H1 (cell line): ENCODE results near the gene CIDEA. TPM values are rescaled to one million over a fixed set of nuclear protein-coding genes. Genes with fewer than 3 reads are reported as not detected.

Experiments
- CTCF ChIA-PET: fragments of 300-600 bp; sonication (Branson Sonifier 250); formaldehyde crosslinking; loops from one replicate; lab custom pipeline; 2021; ENCODE audit not compliant: partially characterized antibody; lab: Charles Lee
- POLR2A ChIA-PET: fragments of 300-600 bp; sonication (Branson Sonifier 250); formaldehyde crosslinking; loops from one replicate; lab custom pipeline; 2021; ENCODE audit warnings: inconsistent platforms; ENCODE audit not compliant: partially characterized antibody; lab: Charles Lee
- DNase-seq, 2 experiments: peaks; one replicate each; pipeline versions ENCODE4 v3.0.0 to v3.0.0-alpha.2; 2010 to 2022; ENCODE audit warnings: low spot score in 2 of 2, low read depth in 1 of 2, mixed read lengths in 1 of 2
- FAIRE-seq: peaks from 2 replicates; lab custom pipeline; 2011; peaks lifted over from hg19 to GRCh38; lab: Jason Lieb, UNC
- H2AFZ ChIP-seq: 2 replicates; pipeline ENCODE4 v1.8.1; 2012; ENCODE audit warnings: low read length, inconsistent platforms
- H2AK5ac ChIP-seq: 2 replicates; pipeline ENCODE4 v1.6.1; 2013; ENCODE audit warnings: low read depth, low read length
- H2BK120ac ChIP-seq: replicated peaks from 2 replicates; pipeline ENCODE3; 2013; ENCODE audit warnings: low read depth, low read length, inconsistent platforms
- H2BK12ac ChIP-seq: 2 replicates; pipeline ENCODE4 v1.6.1; 2013; ENCODE audit warnings: low read depth, low read length
- H2BK15ac ChIP-seq: 2 replicates; pipeline ENCODE4 v1.6.1; 2013; ENCODE audit warnings: low read length
- H2BK20ac ChIP-seq: 2 replicates; pipeline ENCODE4 v1.6.1; 2013; ENCODE audit warnings: low read length
- H2BK5ac ChIP-seq: 2 replicates; pipeline ENCODE4 v1.6.1; 2013; ENCODE audit warnings: low read depth, low read length
- H3K14ac ChIP-seq: 2 replicates; pipeline ENCODE4 v1.6.1; 2013; ENCODE audit warnings: inconsistent platforms; ENCODE audit not compliant: insufficient read length
- H3K18ac ChIP-seq: 2 replicates; pipeline ENCODE4 v1.6.1; 2013; ENCODE audit warnings: low read length; ENCODE audit errors: extremely low read depth
- H3K23ac ChIP-seq: 2 replicates; pipeline ENCODE4 v1.6.1; 2013; ENCODE audit warnings: inconsistent platforms; ENCODE audit not compliant: insufficient read length
- H3K23me2 ChIP-seq: 2 replicates; pipeline ENCODE4 v1.6.1; 2013; ENCODE audit warnings: low read depth, low read length
- H3K27ac ChIP-seq: 2 replicates; pipeline ENCODE4 v1.6.1; 2011; ENCODE audit warnings: low read depth, low read length, inconsistent platforms
- H3K27me3 ChIP-seq, 4 experiments: replicated peaks in 1 of 4; 1 replicate in 1 of 4; 2 replicates in 3 of 4; pipeline versions ENCODE4 v1.6.1 to v1.8.1; 2011 to 2013; ENCODE audit warnings: low read length in 3 of 4, mild to moderate bottlenecking in 3 of 4, inconsistent platforms in 2 of 4, mixed read lengths in 2 of 4, moderate library complexity in 1 of 4; ENCODE audit not compliant: control insufficient read depth in 3 of 4, insufficient read depth in 3 of 4; ENCODE audit errors: extremely low read depth in 1 of 4
- H3K36me3 ChIP-seq, 4 experiments: 2 replicates each; pipeline versions ENCODE4 v1.6.1 to v1.8.1; 2011 to 2013; ENCODE audit warnings: mild to moderate bottlenecking in 4 of 4, low read length in 3 of 4, moderate library complexity in 2 of 4, control low read depth in 1 of 4, inconsistent platforms in 1 of 4; ENCODE audit not compliant: insufficient read depth in 4 of 4, control insufficient read depth in 2 of 4
- H3K4ac ChIP-seq: replicated peaks from 2 replicates; pipeline ENCODE3; 2013; ENCODE audit warnings: low read length, low read depth, mixed read lengths, inconsistent platforms; ENCODE audit not compliant: insufficient read length
- H3K4me1 ChIP-seq, 4 experiments: replicated peaks in 1 of 4; 1 replicate in 1 of 4; 2 replicates in 3 of 4; pipeline versions ENCODE4 v1.6.1 to v1.8.1; 2011 to 2013; ENCODE audit warnings: low read length in 3 of 4, inconsistent platforms in 2 of 4, mixed read lengths in 1 of 4; ENCODE audit not compliant: insufficient read depth in 4 of 4, control insufficient read depth in 3 of 4
- H3K4me2 ChIP-seq, 2 experiments: 2 replicates each; pipeline versions ENCODE4 v1.6.1 to v1.8.1; 2011 to 2013; ENCODE audit warnings: low read depth in 2 of 2, low read length in 2 of 2, control low read depth in 1 of 2, inconsistent platforms in 1 of 2, mild to moderate bottlenecking in 1 of 2; ENCODE audit not compliant: insufficient read depth in 1 of 2
- H3K4me3 ChIP-seq, 4 experiments: fragments of 200-600, 300-600 bp in 1 of 4; sonication (generic), shearing (Covaris generic), sonication (Bioruptor Twin) in 1 of 4; 2 replicates each; pipeline versions ENCODE4 v1.5.1 to v1.8.1; 2011 to 2016; ENCODE audit warnings: low read length in 4 of 4, low read depth in 3 of 4, control low read depth in 2 of 4, inconsistent platforms in 2 of 4, mild to moderate bottlenecking in 2 of 4, mixed read lengths in 1 of 4, moderate library complexity in 1 of 4; ENCODE audit not compliant: insufficient read depth in 2 of 4; ENCODE audit errors: extremely low read depth in 1 of 4
- H3K56ac ChIP-seq: replicated peaks from 2 replicates; pipeline ENCODE3; 2013; ENCODE audit warnings: low read depth, mild to moderate bottlenecking, mixed read lengths, low read length, inconsistent platforms; ENCODE audit not compliant: insufficient read length
- H3K79me1 ChIP-seq: 2 replicates; pipeline ENCODE4 v1.6.1; 2013; ENCODE audit warnings: low read depth, low read length, control low read depth
- H3K79me2 ChIP-seq, 2 experiments: 2 replicates each; pipeline versions ENCODE4 v1.6.1 to v1.8.1; 2012 to 2013; ENCODE audit warnings: low read length in 2 of 2, mild to moderate bottlenecking in 2 of 2, inconsistent platforms in 1 of 2; ENCODE audit not compliant: insufficient read depth in 2 of 2, control insufficient read depth in 1 of 2
- H3K9ac ChIP-seq, 4 experiments: replicated peaks in 1 of 4; 1 replicate in 1 of 4; 2 replicates in 3 of 4; pipeline versions ENCODE4 v1.6.1 to v1.8.1; 2011 to 2013; ENCODE audit warnings: low read depth in 3 of 4, low read length in 3 of 4, control low read depth in 2 of 4, mild to moderate bottlenecking in 2 of 4, moderate library complexity in 2 of 4, inconsistent platforms in 1 of 4; ENCODE audit errors: extremely low read depth in 1 of 4
- H3K9me3 ChIP-seq, 2 experiments: 2 replicates each; pipeline versions ENCODE4 v1.6.1 to v1.8.1; 2012 to 2013; ENCODE audit warnings: mild to moderate bottlenecking in 2 of 2, moderate library complexity in 2 of 2, control low read depth in 1 of 2, inconsistent platforms in 1 of 2, low read depth in 1 of 2, low read length in 1 of 2, mixed read lengths in 1 of 2; ENCODE audit not compliant: insufficient read depth in 2 of 2
- H4K20me1 ChIP-seq, 2 experiments: replicated peaks in 1 of 2; 2 replicates each; pipeline versions ENCODE3 to v1.8.1; 2011 to 2013; ENCODE audit warnings: inconsistent platforms in 2 of 2, low read length in 2 of 2, mild to moderate bottlenecking in 1 of 2; ENCODE audit not compliant: insufficient read depth in 2 of 2, control insufficient read depth in 1 of 2
- H4K5ac ChIP-seq: 2 replicates; pipeline ENCODE4 v1.6.1; 2013; ENCODE audit warnings: low read length, low read depth, mixed read lengths, inconsistent platforms; ENCODE audit not compliant: insufficient read length
- H4K8ac ChIP-seq: 2 replicates; pipeline ENCODE4 v1.8.0; 2013; ENCODE audit warnings: mild to moderate bottlenecking, moderate library complexity, low read length, inconsistent platforms; ENCODE audit not compliant: insufficient read depth; ENCODE audit errors: extremely low read depth
- H4K91ac ChIP-seq: replicated peaks from 2 replicates; pipeline ENCODE3; 2013; ENCODE audit warnings: low read length, mixed read lengths, inconsistent platforms; ENCODE audit not compliant: insufficient read length
- ATF2 ChIP-seq: IDR thresholded peaks from 2 replicates; pipeline ENCODE4 v1.6.1; 2012; ENCODE audit warnings: low read length, inconsistent platforms
- BACH1 ChIP-seq: IDR thresholded peaks from 2 replicates; pipeline ENCODE4 v1.6.1; 2012; ENCODE audit warnings: low read length, improper control_type of control experiment
- E2F6 ChIP-seq: IDR thresholded peaks from 2 replicates; pipeline ENCODE4 v1.6.1; 2012; ENCODE audit warnings: inconsistent platforms
- HDAC2 ChIP-seq, 2 experiments: fragments of 300-600 bp in 1 of 2; sonication (generic) in 1 of 2; IDR thresholded peaks; 2 replicates each; pipeline ENCODE4 v1.6.1; 2011 to 2012; ENCODE audit warnings: low read depth in 2 of 2, low read length in 2 of 2, mild to moderate bottlenecking in 2 of 2, moderate library complexity in 2 of 2, borderline replicate concordance in 1 of 2, inconsistent platforms in 1 of 2
- MAX ChIP-seq: IDR thresholded peaks from 2 replicates; pipeline ENCODE4 v1.6.1; 2012; ENCODE audit warnings: inconsistent platforms
- RAD21 ChIP-seq, 2 experiments: IDR thresholded peaks in 1 of 2; conservative IDR thresholded peaks in 1 of 2; 2 replicates each; pipeline ENCODE4 v1.6.1; 2011; ENCODE audit warnings: low read depth in 2 of 2, low read length in 2 of 2, improper control_type of control experiment in 1 of 2, inconsistent platforms in 1 of 2, mild to moderate bottlenecking in 1 of 2, moderate library complexity in 1 of 2
- RFX5 ChIP-seq: IDR thresholded peaks from 2 replicates; pipeline ENCODE4 v1.6.1; 2011; ENCODE audit warnings: low read depth, low read length, improper control_type of control experiment, borderline replicate concordance
- YY1 ChIP-seq: IDR thresholded peaks from 2 replicates; pipeline ENCODE4 v1.6.1; 2011; ENCODE audit warnings: low read depth, mild to moderate bottlenecking, low read length
- ZNF274 ChIP-seq: IDR thresholded peaks from 2 replicates; pipeline ENCODE4 v1.7.0; 2012; ENCODE audit warnings: low read length, borderline replicate concordance; ENCODE audit errors: extremely low read depth
- WGBS, 2 experiments: shearing (Covaris generic) in 1 of 2; methylation state at CpG; one replicate each; pipeline versions ENCODE4 v1.1.6 to v1.1.7; 2013 to 2015; ENCODE audit warnings: low lambda C conversion rate in 2 of 2, mixed read lengths in 2 of 2, inconsistent platforms in 1 of 2, low coverage in 1 of 2, missing lambda C conversion rate in 1 of 2; ENCODE audit not compliant: insufficient replicate concordance in 2 of 2, insufficient coverage in 1 of 2, insufficient read length in 1 of 2; ENCODE audit errors: extremely low coverage in 1 of 2, missing lambda C conversion rate in 1 of 2; 5-methylcytosine and 5-hydroxymethylcytosine counted together
- polyA plus RNA-seq, 7 experiments: library from polyadenylated mRNA; depleted of rRNA in 3 of 7; stranded (reverse) in 5 of 7; unstranded in 2 of 7; fragments of >200 nt in 5 of 7; fragments of 200-250 nt in 2 of 7; gene quantifications; 1 replicate in 5 of 7; 2 replicates in 1 of 7; 4 replicates in 1 of 7; pipeline versions ENCODE4 v1.2.1 to v1.2.3, GENCODE V29; 2011 to 2013; ENCODE audit warnings: missing spikeins in 2 of 7, mixed read lengths in 2 of 7
- total RNA-seq: library from RNA; stranded (reverse); fragmentation: NEBNext Ultra II Directional; extraction: Animal tissue kit (Norgen Biotek cat#: 25700); gene quantifications from 2 replicates; pipeline ENCODE4 v1.2.1, GENCODE V29; 2021

The CIDEA gene
- total and polyA plus RNA-seq, 2 of the 8 experiments (the other 6 are each of a cell fraction or from before 2014, with no cell fraction given), result not detected

GRCh38 chr18:12291690-12292089 lies 37.5 kb downstream of the CIDEA start:
- Histone ChIP-seq H3K4ac (peak overlapping the region; percentile 28), H3K79me2 (no peaks in the 10 kb centered on the region), H2BK12ac (no peak overlapping the region), H3K23ac (no peak overlapping the region), H4K91ac (peak overlapping the region; percentile 57), H4K5ac (no peak overlapping the region), H2AFZ (no peak overlapping the region), H4K8ac (no peak overlapping the region), H3K9ac (no peak overlapping the region), H3K4me1 (peaks cover 0 to 10% (median 6%) of the 10 kb centered on the region in 4 experiments; a peak in 5 of 7 replicates), H2BK120ac (no peak overlapping the region), H3K18ac (no peak overlapping the region), H4K20me1 (no peaks in the 10 kb centered on the region), H2BK5ac (no peak overlapping the region), H2AK5ac (no peak overlapping the region), H3K4me3 (no peak overlapping the region), H2BK15ac (no peak overlapping the region), H3K27ac (no peak overlapping the region), H3K14ac (no peak overlapping the region), H3K79me1 (no peaks in the 10 kb centered on the region; the same call in 1 of the 2 replicates), H3K56ac (no peak overlapping the region), H3K36me3 (no peaks in the 10 kb centered on the region), H3K27me3 (peaks cover 2 to 24% (median 18%) of the 10 kb centered on the region in 4 experiments), H3K4me2 (no peak overlapping the region), H3K9me3 (no peaks in the 10 kb centered on the region), H2BK20ac (no peak overlapping the region), H3K23me2 (peaks cover 13% of the 10 kb centered on the region)
- CTCF ChIA-PET, result interaction anchor here (0.7 to 1.8 kb wide), 3 partner anchors 9 to 15 kb away, joined by 5 to 7 read pairs (median 7); no protein-coding TSS in a partner anchor
- POLR2A ChIA-PET, result interaction anchor here (1.0 to 1.1 kb wide), 2 partner anchors 17 to 70 kb away, joined by 3 read pairs; no protein-coding TSS in a partner anchor
- WGBS, 2 experiments, result 88% methylated on average over 14 of the region's 14 CpGs; no CpG with 5 or more reads in 1 of the 2 experiments
- FAIRE-seq (no peak), DNase-seq (no peak)
- no peak for TF ChIP-seq E2F6
- no peak for TF ChIP-seq YY1
- TF ChIP-seq RFX5, result no peak
- TF ChIP-seq HDAC2 (IDR thresholded peaks at IDR 0.05; ENCODE audit: borderline replicate concordance in 1 of 2, low read depth in 2 of 2, low read length in 2 of 2), result no peak
- no peak for TF ChIP-seq ATF2
- no peak for TF ChIP-seq BACH1
- TF ChIP-seq ZNF274, result no peak
- no peak for TF ChIP-seq RAD21 (IDR thresholded peaks at IDR 0.05 in 1 of 2, conservative IDR thresholded peaks at IDR 0.05 in 1 of 2; ENCODE audit: low read depth in 2 of 2, low read length in 2 of 2)
- TF ChIP-seq MAX, result no peak
